H9 (cell line): ENCODE measurements around the gene CAPN5. TPM values are rescaled to one million over a fixed set of nuclear protein-coding genes. Genes with fewer than 3 reads are reported as not detected.
A peak's percentile ranks its signal among the peaks of the same experiment; 100 is the strongest.

Experiments
- DNase-seq: peaks from one replicate; pipeline ENCODE4 v3.0.0-alpha.2; 2017
- H2AFZ ChIP-seq: one replicate; pipeline ENCODE4 v1.6.1; 2013; ENCODE audit warnings: mild to moderate bottlenecking, low read length, control low read depth, moderate library complexity
- H2AK5ac ChIP-seq: 2 replicates; pipeline ENCODE4 v1.6.1; 2013; ENCODE audit warnings: low read length, control low read depth, mixed read lengths; ENCODE audit not compliant: insufficient read length
- H2BK120ac ChIP-seq: one replicate; pipeline ENCODE4 v1.6.1; 2013; ENCODE audit warnings: low read depth, mild to moderate bottlenecking, low read length, control low read depth, inconsistent platforms; ENCODE audit not compliant: poor library complexity, severe bottlenecking
- H2BK12ac ChIP-seq: 2 replicates; pipeline ENCODE4 v1.6.1; 2013; ENCODE audit warnings: low read length, control low read depth, mixed read lengths, low read depth; ENCODE audit not compliant: insufficient read length
- H2BK15ac ChIP-seq: 2 replicates; pipeline ENCODE4 v1.6.1; 2013; ENCODE audit warnings: low read depth, low read length, control low read depth
- H2BK20ac ChIP-seq: one replicate; pipeline ENCODE4 v1.6.1; 2013; ENCODE audit warnings: low read depth, mild to moderate bottlenecking, low read length, control low read depth, inconsistent platforms; ENCODE audit not compliant: poor library complexity, severe bottlenecking
- H2BK5ac ChIP-seq: 2 replicates; pipeline ENCODE4 v1.6.1; 2013; ENCODE audit warnings: low read length, control low read depth, mixed read lengths; ENCODE audit not compliant: insufficient read length
- H3K14ac ChIP-seq: 2 replicates; pipeline ENCODE4 v1.6.1; 2013; ENCODE audit warnings: low read length, control low read depth; ENCODE audit not compliant: insufficient read depth
- H3K18ac ChIP-seq: 2 replicates; pipeline ENCODE4 v1.6.1; 2013; ENCODE audit warnings: low read depth, mild to moderate bottlenecking, mixed read lengths, low read length, control low read depth; ENCODE audit not compliant: insufficient read length
- H3K23ac ChIP-seq: 2 replicates; pipeline ENCODE4 v1.6.1; 2013; ENCODE audit warnings: low read length, control low read depth, mixed read lengths, low read depth; ENCODE audit not compliant: insufficient read length
- H3K23me2 ChIP-seq: 2 replicates; pipeline ENCODE4 v1.6.1; 2013; ENCODE audit warnings: low read depth, mild to moderate bottlenecking, mixed read lengths, low read length, control low read depth; ENCODE audit not compliant: insufficient read length, poor library complexity, severe bottlenecking
- H3K27ac ChIP-seq: 2 replicates; pipeline ENCODE4 v1.5.1; 2013; ENCODE audit warnings: low read length, control low read depth, mixed read lengths, low read depth; ENCODE audit not compliant: insufficient read length
- H3K27me3 ChIP-seq: 2 replicates; pipeline ENCODE4 v1.6.1; 2013; ENCODE audit warnings: low read length, control low read depth, inconsistent platforms; ENCODE audit not compliant: insufficient read depth
- H3K4ac ChIP-seq: 2 replicates; pipeline ENCODE4 v1.6.1; 2013; ENCODE audit warnings: low read depth, mild to moderate bottlenecking, control low read depth, inconsistent platforms, low read length, moderate library complexity
- H3K4me1 ChIP-seq: 2 replicates; pipeline ENCODE4 v1.6.1; 2013; ENCODE audit warnings: low read length, control low read depth, inconsistent platforms; ENCODE audit not compliant: insufficient read depth
- H3K4me2 ChIP-seq: 2 replicates; pipeline ENCODE4 v1.6.1; 2013; ENCODE audit warnings: low read length, control low read depth, mixed read lengths; ENCODE audit not compliant: insufficient read length, insufficient read depth
- H3K56ac ChIP-seq: 2 replicates; pipeline ENCODE4 v1.6.1; 2013; ENCODE audit warnings: low read depth, mild to moderate bottlenecking, mixed read lengths, low read length, control low read depth; ENCODE audit not compliant: insufficient read length
- H3K79me1 ChIP-seq: 2 replicates; pipeline ENCODE4 v1.6.1; 2013; ENCODE audit warnings: low read depth, mild to moderate bottlenecking, moderate library complexity, low read length, control low read depth, inconsistent platforms; ENCODE audit not compliant: insufficient read depth, poor library complexity, severe bottlenecking
- H3K79me2 ChIP-seq: 2 replicates; pipeline ENCODE4 v1.6.1; 2013; ENCODE audit warnings: low read length, control low read depth, inconsistent platforms; ENCODE audit not compliant: insufficient read depth
- H3K9ac ChIP-seq: 2 replicates; pipeline ENCODE4 v1.6.1; 2013; ENCODE audit warnings: low read length, control low read depth, mixed read lengths; ENCODE audit not compliant: insufficient read length; ENCODE audit errors: extremely low read depth
- H3K9me3 ChIP-seq: one replicate; pipeline ENCODE4 v1.6.1; 2013; ENCODE audit warnings: low read depth, low read length, inconsistent platforms; ENCODE audit not compliant: control insufficient read depth
- H3T11ph ChIP-seq: one replicate; pipeline ENCODE4 v1.6.1; 2013; ENCODE audit warnings: mild to moderate bottlenecking, low read length, control low read depth, inconsistent platforms
- H4K20me1 ChIP-seq: one replicate; pipeline ENCODE4 v1.6.1; 2013; ENCODE audit not compliant: control insufficient read depth, insufficient read length, insufficient read depth
- H4K5ac ChIP-seq: 2 replicates; pipeline ENCODE4 v1.6.1; 2013; ENCODE audit warnings: low read depth, mild to moderate bottlenecking, mixed read lengths, low read length, control low read depth; ENCODE audit not compliant: insufficient read length
- H4K8ac ChIP-seq: replicated peaks from 2 replicates; pipeline ENCODE4 v1.6.1; 2013; ENCODE audit warnings: low read length, control low read depth, mixed read lengths, low read depth; ENCODE audit not compliant: insufficient read length
- H4K91ac ChIP-seq: 2 replicates; pipeline ENCODE4 v1.6.1; 2013; ENCODE audit warnings: low read depth, mild to moderate bottlenecking, moderate library complexity, mixed read lengths, low read length, control low read depth; ENCODE audit not compliant: insufficient read length
- H3K27ac Mint-ChIP-seq, 3 experiments: 2 replicates in 2 of 3; 3 replicates in 1 of 3; pipeline ENCODE4 v1.8.0; 2020 to 2021; ENCODE audit warnings: mixed read lengths in 3 of 3, mild to moderate bottlenecking in 1 of 3, moderate library complexity in 1 of 3
- H3K27me3 Mint-ChIP-seq: 2 replicates; pipeline ENCODE4 v1.8.0; 2021; ENCODE audit warnings: low read depth, mild to moderate bottlenecking, moderate library complexity, mixed read lengths
- H3K36me3 Mint-ChIP-seq, 3 experiments: 2 replicates in 2 of 3; 3 replicates in 1 of 3; pipeline ENCODE4 v1.8.0; 2020 to 2021; ENCODE audit warnings: low read depth in 3 of 3, mixed read lengths in 3 of 3; ENCODE audit not compliant: insufficient read depth in 1 of 3
- H3K4me1 Mint-ChIP-seq, 2 experiments: 2 replicates each; pipeline ENCODE4 v1.8.0; 2020; ENCODE audit warnings: mixed read lengths in 2 of 2
- H3K4me3 Mint-ChIP-seq, 2 experiments: 2 replicates in 1 of 2; 3 replicates in 1 of 2; pipeline ENCODE4 v1.8.0; 2020 to 2021; ENCODE audit warnings: mild to moderate bottlenecking in 2 of 2, mixed read lengths in 2 of 2, moderate library complexity in 1 of 2
- H3K9me3 Mint-ChIP-seq, 2 experiments: 2 replicates in 1 of 2; 3 replicates in 1 of 2; pipeline ENCODE4 v1.8.0; 2020; ENCODE audit warnings: mild to moderate bottlenecking in 2 of 2, mixed read lengths in 2 of 2, moderate library complexity in 1 of 2
- CTCF ChIP-seq: fragments of 200-600 bp; sonication (generic); conservative IDR thresholded peaks from 3 replicates; pipeline ENCODE4 v1.8.0; 2021; ENCODE audit warnings: antibody characterized with exemption, mild to moderate bottlenecking
- WGBS: extraction: QIAGEN DNeasy Blood & Tissue Kit; methylation state at CpG from one replicate; pipeline ENCODE4 v1.1.7; 2013; ENCODE audit warnings: missing lambda C conversion rate, low lambda C conversion rate, mixed read lengths; ENCODE audit not compliant: insufficient read length; ENCODE audit errors: extremely low coverage; 5-methylcytosine and 5-hydroxymethylcytosine counted together
- total RNA-seq: library from RNA; stranded (reverse); gene quantifications from 2 replicates; pipeline ENCODE4 v1.2.1, GENCODE V29; 2021

Gene CAPN5
- total RNA-seq, 1 experiment from 2014 or later: 16.7 TPM

DNA sequence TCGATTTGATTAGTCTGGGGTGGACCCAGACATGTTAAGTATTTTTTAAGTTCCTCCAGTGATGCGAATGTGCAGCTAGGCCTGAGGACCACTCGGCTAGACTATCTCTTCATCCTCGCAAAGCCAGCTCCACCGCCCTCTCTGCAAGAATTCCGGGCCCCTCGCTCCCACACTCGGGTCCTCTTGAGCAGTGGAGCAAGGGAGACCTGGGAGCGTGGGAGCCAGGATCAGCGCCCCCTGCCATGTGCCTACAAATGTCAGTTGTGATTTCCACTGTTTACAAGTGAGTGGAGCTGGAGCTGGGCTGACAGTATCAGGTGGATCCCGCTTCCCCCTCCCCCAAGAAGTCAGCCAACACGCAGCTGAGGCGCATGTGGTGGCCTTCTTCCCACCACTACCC, 25.9 kb upstream of the CAPN5 start:
- WGBS: no CpG with 5 or more reads among the region's 13 CpGs
- H2BK20ac ChIP-seq: no peak overlapping the region
- H4K91ac ChIP-seq: no peak overlapping the region
- no peak overlapping the region for H3K23ac ChIP-seq
- Mint-ChIP-seq H3K9me3 (peaks cover 2 to 7% of the 10 kb centered on the region in 2 experiments), H3K27ac (no peak overlapping the region), H3K4me1 (peaks cover 5 to 9% of the 10 kb centered on the region in 2 experiments; a peak in 3 of 4 replicates), H3K27me3 (peaks cover 71% of the 10 kb centered on the region), H3K4me3 (peak overlapping the region in 1 of 2 experiments; percentile 66; a peak in 2 of 5 replicates), H3K36me3 (peaks cover 0 to 7% (median 0%) of the 10 kb centered on the region in 3 experiments; a peak in 4 of 7 replicates)
- H3K79me2 ChIP-seq: no peaks in the 10 kb centered on the region
- no peak overlapping the region for H3K14ac ChIP-seq
- H3K56ac ChIP-seq: no peak overlapping the region
- no peak overlapping the region for H2BK120ac ChIP-seq
- H3K79me1 ChIP-seq: no peaks in the 10 kb centered on the region
- no peak for DNase-seq
- H3K9ac ChIP-seq: no peak overlapping the region
- no peak overlapping the region for H4K5ac ChIP-seq
- H3T11ph ChIP-seq: no peak overlapping the region
- no peaks in the 10 kb centered on the region for H3K4me1 ChIP-seq
- no peak overlapping the region for H2BK12ac ChIP-seq
- H3K4me2 ChIP-seq: no peak overlapping the region
- no peaks in the 10 kb centered on the region for H3K23me2 ChIP-seq
- H3K9me3 ChIP-seq: no peaks in the 10 kb centered on the region
- H2AK5ac ChIP-seq: no peak overlapping the region
- H2BK5ac ChIP-seq: no peak overlapping the region
- no peak overlapping the region for H4K8ac ChIP-seq
- no peaks in the 10 kb centered on the region for H4K20me1 ChIP-seq
- H3K4ac ChIP-seq: no peak overlapping the region
- peaks cover 14% of the 10 kb centered on the region; the same call in 1 of the 2 replicates for H3K27me3 ChIP-seq
- H3K27ac ChIP-seq: no peak overlapping the region
- no peak overlapping the region for H2AFZ ChIP-seq
- H2BK15ac ChIP-seq: no peak overlapping the region
- TF ChIP-seq CTCF: no peak
- no peak overlapping the region for H3K18ac ChIP-seq
